MV-4-11 (cell line): ENCODE results near the gene TPCN1.

Experiments used
- DNase-seq: peaks from one replicate; lab custom pipeline; 2025; lab: John Stamatoyannopoulos, UW

Gene TPCN1

GRCh38 chr12:113224955-113225354 is 3.7 kb downstream of the TPCN1 start:
- no peak for DNase-seq

GRCh38 chr12:113226696-113227568 is 5.7 kb downstream of the TPCN1 start:
- peak; percentile 40 for DNase-seq

GRCh38 chr12:113227686-113228391 is 6.6 kb downstream of the TPCN1 start:
- no peak for DNase-seq

GRCh38 chr12:113228394-113229028 is 7.2 kb downstream of the TPCN1 start:
- no peak for DNase-seq

GRCh38 chr12:113230315-113231234 is 9.3 kb downstream of the TPCN1 start:
- no peak for DNase-seq

- no peak for DNase-seq
Measured at GRCh38 chr12:113231235-113232088, 10.2 kb downstream of the TPCN1 start.

GRCh38 chr12:113232089-113232839 is 11.0 kb downstream of the TPCN1 start:
- no peak for DNase-seq

- DNase-seq = peak; percentile 94
Measured at GRCh38 chr12:113232840-113233585, 11.7 kb downstream of the TPCN1 start.

- DNase-seq = no peak
Measured at GRCh38 chr12:113233967-113234366, 12.7 kb downstream of the TPCN1 start.

GRCh38 chr12:113234483-113234882 is 13.2 kb downstream of the TPCN1 start:
- DNase-seq = no peak

GRCh38 chr12:113235976-113236375 is 14.7 kb downstream of the TPCN1 start:
- no peak for DNase-seq

GRCh38 chr12:113236539-113237399 is 15.5 kb downstream of the TPCN1 start:
- DNase-seq = peak; percentile 28

- DNase-seq = no peak
Measured at GRCh38 chr12:113237748-113238147, 16.5 kb downstream of the TPCN1 start.

GRCh38 chr12:113238309-113238708 is 17.0 kb downstream of the TPCN1 start:
- no peak for DNase-seq

GRCh38 chr12:113239288-113239771 is 18.1 kb downstream of the TPCN1 start:
- DNase-seq = no peak

GRCh38 chr12:113239811-113240331 is 18.6 kb downstream of the TPCN1 start:
- DNase-seq = no peak

- peak; percentile 80 for DNase-seq
Measured at GRCh38 chr12:113240395-113240794, 19.1 kb downstream of the TPCN1 start.
